Measurements from ENCODE around the gene DKC1.

DKC1 gene

GRCh38 chrX:154735695-154736393, 26.8 kb upstream of the DKC1 start:
- DNase-seq (ENCODE audit: low read depth in 2 of 3, low spot score in 2 of 3) = no peak

GRCh38 chrX:154737136-154737535, 25.5 kb upstream of the DKC1 start:
- DNase-seq (ENCODE audit: low read depth in 2 of 3, low spot score in 2 of 3) = no peak

DNA sequence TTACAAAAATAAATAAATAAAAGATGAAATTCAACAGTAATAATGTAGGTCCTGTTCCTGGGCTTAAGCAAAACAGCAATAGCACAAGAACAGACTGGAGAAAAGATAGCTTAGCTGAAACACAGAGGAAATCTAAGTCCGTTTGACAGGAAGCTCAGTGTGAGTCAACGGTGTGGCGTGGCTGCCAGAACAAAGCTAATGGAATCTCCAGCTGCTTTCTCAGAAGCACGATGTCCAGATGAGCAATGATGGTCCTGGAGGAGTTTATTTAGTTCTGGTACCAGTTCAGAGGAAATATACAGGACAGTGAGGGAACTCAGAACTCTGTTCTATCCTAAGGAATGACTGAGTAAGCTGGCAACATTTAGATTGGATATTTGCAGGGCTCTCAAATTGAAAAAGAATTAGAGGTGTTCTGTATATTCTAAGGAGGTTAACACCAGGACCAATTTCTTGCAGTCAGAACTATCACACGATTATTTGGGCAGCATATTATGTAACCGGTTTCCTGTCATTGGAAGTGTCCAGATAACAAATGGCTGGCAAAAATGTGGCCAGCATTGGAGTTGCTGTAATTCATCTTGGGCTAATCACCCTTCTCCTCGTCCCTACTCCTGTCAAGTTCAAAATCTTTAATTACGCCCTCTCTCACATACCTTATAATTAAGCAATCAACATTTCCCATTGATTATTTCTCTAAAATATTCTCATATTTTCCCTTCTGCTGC, 24.5 kb upstream of the DKC1 start:
- no peak for DNase-seq (ENCODE audit: low read depth in 2 of 3, low spot score in 2 of 3)

GRCh38 chrX:154739952-154740465, 22.7 kb upstream of the DKC1 start:
- DNase-seq (ENCODE audit: low read depth in 2 of 3, low spot score in 2 of 3) = no peak

- DNase-seq (ENCODE audit: low read depth in 2 of 3, low spot score in 2 of 3) = no peak
Observed at GRCh38 chrX:154742613-154743012, 20.1 kb upstream of the DKC1 start.

- DNase-seq (ENCODE audit: low read depth in 2 of 3, low spot score in 2 of 3) = no peak
Observed at GRCh38 chrX:154748712-154749339, 13.8 kb upstream of the DKC1 start.

DNA sequence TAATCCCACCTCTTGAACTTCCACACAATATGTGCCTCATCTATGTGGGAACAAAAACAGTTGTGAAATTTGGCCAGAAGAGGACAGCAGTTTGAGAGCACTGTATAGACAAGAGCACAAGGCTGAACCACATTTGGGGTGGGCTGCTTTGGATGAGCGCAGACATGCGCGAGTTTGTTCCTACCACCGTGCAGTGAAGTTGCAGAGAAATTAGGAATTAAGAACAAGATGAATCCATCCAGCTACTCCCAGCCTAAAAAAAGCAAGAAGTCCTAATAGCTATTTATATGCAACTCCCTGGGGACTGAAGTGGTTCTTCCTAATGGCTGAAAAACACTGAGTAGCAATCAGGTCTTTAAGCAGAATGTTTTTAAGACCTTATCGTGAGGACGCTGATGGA, 12.8 kb upstream of the DKC1 start:
- no peak for DNase-seq (ENCODE audit: low read depth in 2 of 3, low spot score in 2 of 3)

DNA sequence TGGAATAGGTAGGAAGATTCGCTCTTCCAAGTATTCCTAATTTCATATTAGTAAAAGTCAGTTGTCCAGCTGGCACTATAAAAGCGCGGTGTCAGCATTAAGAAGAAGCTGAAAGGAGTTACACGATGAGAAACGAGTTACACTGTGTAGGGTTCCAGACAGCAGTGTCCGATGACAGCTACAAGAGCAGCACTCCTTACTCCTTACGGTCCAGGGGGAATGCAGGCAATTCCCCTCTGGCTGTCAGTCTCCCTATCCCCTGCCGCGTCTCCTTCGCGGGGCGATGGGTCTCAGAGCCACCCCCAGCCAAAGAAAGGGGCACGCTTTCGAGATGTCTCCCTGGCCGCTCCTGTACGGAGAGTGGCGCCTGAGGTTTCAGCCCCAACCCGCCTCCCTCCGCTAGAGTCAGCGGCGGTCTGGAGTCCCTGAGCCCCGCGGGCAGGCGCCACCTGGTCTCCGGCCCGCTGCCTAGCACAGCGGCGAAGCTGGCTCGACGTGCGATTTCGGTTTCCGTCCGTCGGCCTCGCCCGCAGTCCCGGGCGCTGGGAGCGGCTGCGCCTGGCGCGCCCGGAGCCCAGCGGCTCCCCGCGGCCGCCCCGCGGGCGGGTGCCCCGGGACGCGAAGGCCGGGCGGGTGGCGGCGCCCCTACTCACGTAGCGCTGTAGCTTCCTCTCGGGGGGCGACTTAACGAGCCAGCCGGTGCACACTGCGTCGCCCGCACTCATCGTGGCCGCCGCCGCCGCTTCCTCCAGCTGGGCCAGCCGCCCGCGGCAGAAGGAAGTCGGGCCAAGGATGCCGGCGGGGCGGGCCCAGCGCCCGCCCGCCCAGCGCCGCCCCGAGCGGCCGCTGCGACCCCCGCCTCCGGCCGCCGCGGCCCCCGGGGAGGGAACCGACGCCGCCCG, 12.1 kb upstream of the DKC1 start, which contains the start of gene GAB3:
Gene GAB3 (minus strand): TSS at position 777 of the 902 bp plus-strand sequence. CDS start 52 bp downstream, at position 725.
- peak in 1 of 3 experiments; percentile 22 for DNase-seq (ENCODE audit: low read depth in 2 of 3, low spot score in 2 of 3)

DNA sequence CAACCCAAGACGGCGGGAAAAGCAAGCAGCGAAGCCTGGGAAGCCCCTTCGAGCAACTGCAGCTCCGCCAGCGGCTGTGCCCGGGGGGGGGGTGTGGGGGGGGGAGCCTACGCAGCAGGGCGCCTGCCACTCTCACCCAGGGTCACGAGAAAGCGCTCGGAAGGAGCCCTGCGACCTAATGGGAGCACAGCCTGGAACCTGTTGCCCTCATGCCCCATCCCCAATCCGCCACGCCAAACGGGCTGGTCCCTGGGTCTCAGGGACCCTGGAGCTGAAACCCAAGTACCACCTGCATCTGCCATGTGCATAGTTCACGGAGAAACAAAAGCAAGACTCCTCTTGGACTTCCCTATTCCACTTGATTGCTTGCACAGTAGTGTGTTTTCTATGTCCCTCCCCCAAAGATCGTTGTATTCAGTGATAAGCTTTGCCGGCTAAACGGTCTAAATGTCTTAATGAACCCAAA, 11.4 kb upstream of the DKC1 start:
- no peak for DNase-seq (ENCODE audit: low read depth in 2 of 3, low spot score in 2 of 3)

DNA sequence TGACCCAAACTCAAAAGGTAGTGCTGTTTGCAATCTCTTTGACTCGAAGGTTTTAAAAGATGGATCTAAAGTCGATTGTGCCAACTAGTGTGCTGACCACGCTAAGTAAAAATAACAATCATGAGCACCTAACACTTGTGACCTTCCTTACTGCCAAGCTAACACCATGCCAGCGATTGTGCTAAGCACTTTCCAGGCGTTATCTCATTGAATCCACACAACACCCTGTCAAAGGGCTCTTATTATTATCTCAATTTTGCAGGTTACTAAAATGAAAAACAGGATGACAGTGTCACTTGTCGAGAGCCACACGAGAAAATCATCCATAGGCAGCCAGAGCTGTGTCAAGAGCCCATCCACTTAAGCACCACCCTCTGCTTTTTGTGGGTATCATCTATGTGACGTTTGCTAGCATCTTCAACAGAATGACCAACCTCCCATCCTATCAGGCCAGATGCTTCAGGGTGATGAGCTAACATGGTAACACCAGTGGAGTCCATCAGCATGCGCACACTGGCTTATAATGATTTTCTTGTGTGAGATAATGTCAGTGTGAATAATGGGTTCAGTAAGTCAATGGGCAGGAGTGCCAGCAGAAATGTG, 10.9 kb upstream of the DKC1 start:
- no peak for DNase-seq (ENCODE audit: low read depth in 2 of 3, low spot score in 2 of 3)

DNA sequence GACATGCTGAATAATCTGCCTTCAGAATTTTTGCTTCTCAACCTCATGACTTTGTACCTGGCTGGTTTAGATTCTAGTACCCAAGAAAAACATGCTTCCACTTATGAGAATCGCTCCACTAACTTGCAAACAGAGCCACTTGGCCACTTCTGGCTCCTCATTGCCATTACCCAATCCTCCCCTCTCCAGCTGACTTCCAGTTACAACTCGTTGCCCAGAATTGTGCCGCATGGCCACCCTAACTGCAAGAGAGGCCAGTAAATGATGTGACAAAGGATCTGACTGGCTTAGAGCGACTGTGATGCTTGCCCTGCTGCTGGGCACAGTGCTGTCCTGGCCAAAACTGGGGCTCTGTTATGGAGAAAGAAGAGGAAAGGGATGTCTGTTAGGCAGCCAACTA, 4.0 kb upstream of the DKC1 start:
- no peak for DNase-seq (ENCODE audit: low read depth in 2 of 3, low spot score in 2 of 3)

GRCh38 chrX:154761977-154762536, 607 bp upstream of the DKC1 start:
- DNase-seq (ENCODE audit: low read depth in 2 of 3, low spot score in 2 of 3) = no peak

- DNase-seq (ENCODE audit: low read depth in 2 of 3, low spot score in 2 of 3) = no peak
Observed at GRCh38 chrX:154774622-154775021, 12.0 kb downstream of the DKC1 start.

DNA sequence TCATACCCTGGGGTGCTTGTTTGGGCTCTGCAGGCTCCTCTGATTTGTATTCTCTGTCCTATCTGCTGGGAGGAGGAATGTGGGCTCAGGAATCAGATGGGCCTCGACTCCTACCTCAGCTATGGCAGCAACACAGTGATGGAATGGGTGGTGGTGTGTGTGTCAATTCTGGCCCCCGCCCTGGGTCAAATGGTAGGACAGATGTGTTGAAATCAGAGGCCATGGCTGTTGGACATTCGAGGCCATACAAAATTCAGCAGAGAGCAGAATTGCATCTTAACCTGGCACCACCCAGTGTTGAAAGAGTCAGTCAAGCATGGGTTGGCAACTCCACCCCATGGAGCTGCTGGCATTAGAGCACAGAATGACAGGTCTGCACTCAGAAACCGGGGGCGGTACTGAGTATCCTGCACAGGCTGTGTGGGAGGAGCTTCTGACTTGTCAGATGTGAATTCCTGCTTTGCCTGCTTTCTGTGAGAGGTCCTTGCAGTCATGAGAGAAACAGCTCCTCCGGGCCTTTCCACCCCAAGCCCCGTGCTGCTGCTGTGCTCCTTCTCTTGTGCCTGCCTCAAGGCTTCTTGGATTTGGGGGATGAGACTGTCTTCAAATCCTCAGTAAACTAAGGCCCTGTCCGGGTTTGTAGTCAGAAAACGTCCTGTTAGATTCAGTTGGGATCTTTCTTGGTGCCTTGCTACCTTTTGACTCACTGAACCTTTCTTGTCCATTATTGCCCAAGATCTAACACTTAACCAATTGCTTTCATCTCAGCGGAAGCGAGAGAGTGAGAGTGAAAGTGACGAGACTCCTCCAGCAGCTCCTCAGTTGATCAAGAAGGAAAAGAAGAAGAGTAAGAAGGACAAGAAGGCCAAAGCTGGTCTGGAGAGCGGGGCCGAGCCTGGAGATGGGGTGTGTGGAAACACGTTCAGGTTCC, 13.0 kb downstream of the DKC1 start:
- DNase-seq (ENCODE audit: low read depth in 2 of 3, low spot score in 2 of 3) = no peak

GRCh38 chrX:154776753-154777152, 14.1 kb downstream of the DKC1 start:
- DNase-seq (ENCODE audit: low read depth in 2 of 3, low spot score in 2 of 3) = no peak

- no peak for DNase-seq (ENCODE audit: low read depth in 2 of 3, low spot score in 2 of 3)
Observed at GRCh38 chrX:154779261-154779660, 16.6 kb downstream of the DKC1 start.

- DNase-seq (ENCODE audit: low read depth in 2 of 3, low spot score in 2 of 3) = no peak
Observed at GRCh38 chrX:154780968-154781367, 18.3 kb downstream of the DKC1 start.

DNA sequence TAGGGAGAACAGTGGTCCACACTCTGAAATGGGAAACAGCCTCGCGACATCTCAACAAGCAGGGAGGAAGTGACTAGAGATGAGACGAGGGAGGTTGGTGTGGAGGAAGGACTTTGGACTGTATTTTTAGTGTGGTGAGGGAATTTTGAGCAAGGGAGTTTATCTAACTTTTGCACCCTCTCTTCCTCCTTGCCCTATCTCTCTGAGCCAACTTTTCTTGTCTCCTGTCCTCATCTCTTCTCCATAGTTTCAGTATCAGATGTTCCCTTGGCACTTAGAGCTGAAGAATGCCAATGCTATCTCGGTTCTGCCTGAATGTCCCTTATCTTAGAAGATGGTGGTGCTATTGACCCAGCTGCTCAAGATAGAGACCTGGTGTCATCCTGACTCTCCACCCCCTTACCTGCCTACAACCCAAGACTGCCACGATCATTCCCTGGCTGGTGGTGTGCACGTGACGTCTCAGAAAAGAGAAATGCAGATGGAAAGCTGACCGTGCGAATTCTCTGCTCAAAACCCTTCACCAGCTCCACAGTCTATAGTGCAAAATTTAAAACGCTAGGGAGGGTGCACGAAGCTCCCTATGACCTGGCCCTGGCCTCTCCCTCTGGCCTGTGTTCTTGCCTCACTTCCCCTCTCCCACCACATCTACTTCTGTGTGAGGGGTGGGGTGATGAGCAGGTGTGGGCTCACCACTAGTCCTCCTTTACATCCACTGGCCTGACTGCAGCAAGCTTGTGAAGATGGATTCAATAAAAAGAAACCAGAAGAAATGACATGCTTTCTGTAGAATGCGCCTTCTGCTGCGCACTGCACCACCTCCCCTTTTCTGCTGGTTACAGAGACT, 21.7 kb downstream of the DKC1 start:
- no peak for DNase-seq (ENCODE audit: low read depth in 2 of 3, low spot score in 2 of 3)

All from activated CD8-positive, alpha-beta memory T cell treated with anti-CD3 and anti-CD28 coated beads for 48 hours (primary cell).